GM19468 (cell line): ENCODE results near the gene ANGEL1.
A peak's percentile ranks its signal among the peaks of the same experiment; 100 is the strongest.

Experiments
- ATAC-seq: cut with Tn5 transposase; IDR thresholded peaks from one replicate; pipeline ENCODE4 v1.9.1; 2021; ENCODE audit warnings: mild to moderate bottlenecking, moderate library complexity, moderate number of reproducible peaks; ENCODE audit not compliant: unreplicated experiment; ENCODE audit errors: extremely low read depth

The ANGEL1 gene

GRCh38 chr14:76827696-76828296, 15.1 kb upstream of the ANGEL1 start:
- ATAC-seq = no peak

GRCh38 chr14:76826122-76826521, 13.4 kb upstream of the ANGEL1 start, which contains the start of gene LRRC74A:
LRRC74A (plus strand) TSS chr14:76826408; CDS start chr14:76826698, 290 bp downstream.
- ATAC-seq = no peak

GRCh38 chr14:76820700-76821099, 8.0 kb upstream of the ANGEL1 start:
- ATAC-seq = no peak

- ATAC-seq = no peak
Measured at GRCh38 chr14:76814726-76815645, 2.3 kb upstream of the ANGEL1 start.

GRCh38 chr14:76812093-76812421, 625 bp downstream of the ANGEL1 start:
- no peak for ATAC-seq

- ATAC-seq = no peak
Measured at GRCh38 chr14:76811561-76811960, 1.1 kb downstream of the ANGEL1 start.

GRCh38 chr14:76810953-76811400, 1.7 kb downstream of the ANGEL1 start:
- ATAC-seq = no peak

GRCh38 chr14:76810525-76810924, 2.2 kb downstream of the ANGEL1 start:
- no peak for ATAC-seq

- no peak for ATAC-seq
Measured at GRCh38 chr14:76808990-76809389, 3.7 kb downstream of the ANGEL1 start.

GRCh38 chr14:76808011-76808410, 4.7 kb downstream of the ANGEL1 start:
- no peak for ATAC-seq

GRCh38 chr14:76806446-76806845, 6.2 kb downstream of the ANGEL1 start:
- no peak for ATAC-seq

GRCh38 chr14:76793956-76794355, 18.7 kb downstream of the ANGEL1 start:
- ATAC-seq = no peak

- no peak for ATAC-seq
Measured at GRCh38 chr14:76793324-76793723, 19.4 kb downstream of the ANGEL1 start.

- no peak for ATAC-seq
Measured at GRCh38 chr14:76792422-76792821, 20.3 kb downstream of the ANGEL1 start.

- ATAC-seq = no peak
Measured at GRCh38 chr14:76786601-76787000, 26.1 kb downstream of the ANGEL1 start.

- peak; percentile 60 for ATAC-seq
Measured at GRCh38 chr14:76784881-76785280, 27.8 kb downstream of the ANGEL1 start.

- ATAC-seq = no peak
Measured at GRCh38 chr14:76784266-76784874, 28.3 kb downstream of the ANGEL1 start.

GRCh38 chr14:76782885-76783566, 29.7 kb downstream of the ANGEL1 start:
- ATAC-seq = peak; percentile 18

- ATAC-seq = no peak
Measured at GRCh38 chr14:76782115-76782884, 30.4 kb downstream of the ANGEL1 start.

- no peak for ATAC-seq
Measured at GRCh38 chr14:76781648-76782051, 31.0 kb downstream of the ANGEL1 start.
